ENCODE data around the gene HCN1. TPM values are rescaled to one million over a fixed set of nuclear protein-coding genes. Genes with fewer than 3 reads are reported as not detected.
"Not testable (repeated sequence)": the region's sequence is repeated elsewhere in the genome, so short reads cannot be mapped to it uniquely, and the experiment has no call there.

Gene HCN1
- total RNA-seq, 1 donor from 2014 or later: 0.05 TPM

DNA sequence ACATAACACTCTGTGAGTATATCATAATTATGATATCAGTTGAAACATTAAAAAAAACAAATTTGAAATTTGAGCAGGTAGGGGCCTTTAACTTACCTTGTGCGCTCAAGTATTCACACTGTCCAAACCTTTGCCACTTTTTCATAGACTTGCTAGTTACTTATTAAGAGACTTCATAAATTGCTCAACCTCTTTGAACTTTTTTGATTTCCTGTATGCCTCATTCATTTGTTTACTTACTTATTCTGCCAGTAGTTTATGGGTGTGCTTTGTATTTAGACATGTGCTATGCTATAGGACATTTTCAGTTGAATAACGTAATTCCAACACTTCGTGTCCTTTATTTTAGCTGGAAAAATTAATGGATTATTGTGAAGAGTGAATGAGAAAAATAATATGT lies 204.8 kb downstream of the HCN1 start:
- DNase-seq: no peak
- intact Hi-C loops (cut with DNase I): no loop called here
- ATAC-seq (ENCODE audit: poor library complexity): no peak

DNA sequence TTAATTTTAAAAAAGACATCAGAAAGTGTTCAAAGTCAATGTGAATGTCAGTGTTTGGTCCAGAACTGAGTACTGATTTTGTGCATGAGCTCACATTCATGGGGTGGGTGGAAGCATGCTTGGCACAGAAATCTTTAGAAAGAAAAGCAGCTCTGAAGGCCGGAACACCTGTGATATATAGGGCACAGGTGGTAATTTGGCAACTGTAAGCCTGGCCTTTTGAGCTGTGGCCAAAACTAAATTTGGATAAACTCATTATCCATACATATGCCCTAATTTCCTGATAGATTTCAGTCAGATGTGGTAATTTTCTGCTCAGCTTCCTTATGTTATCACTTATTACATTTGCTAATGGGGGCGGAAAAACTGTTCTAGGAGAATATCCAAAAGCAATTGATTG lies 211.4 kb downstream of the HCN1 start:
- no peak for DNase-seq
- no peak for ATAC-seq (ENCODE audit: poor library complexity)
- intact Hi-C loops (cut with DNase I): no loop called here

DNA sequence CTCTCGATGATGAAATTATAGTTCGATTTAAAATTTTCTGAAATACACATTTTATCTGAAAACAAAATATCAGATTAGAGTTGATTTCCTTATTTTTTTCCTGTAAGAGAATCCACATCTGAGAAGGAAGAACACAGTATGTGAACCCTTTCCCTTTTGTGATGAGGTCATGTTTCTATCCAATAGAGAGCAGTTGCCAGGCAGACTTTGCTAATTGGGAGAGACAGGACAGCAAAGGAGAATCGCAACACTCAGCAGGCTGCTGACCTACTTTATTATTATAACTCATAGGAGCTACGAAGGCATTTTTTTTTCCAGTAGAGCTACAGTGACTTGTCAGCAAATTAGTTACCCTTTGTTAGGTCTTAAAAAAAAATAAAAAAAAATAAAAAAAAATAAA lies 242.1 kb downstream of the HCN1 start:
- DNase-seq (no peak), ATAC-seq (ENCODE audit: poor library complexity) (peak; percentile 97)
- intact Hi-C loops (cut with DNase I): no loop called here

- ATAC-seq (ENCODE audit: poor library complexity); DNase-seq; intact Hi-C loops (cut with DNase I): not testable (repeated sequence)
Observed at GRCh38 chr5:45444856-45445255, 251.3 kb downstream of the HCN1 start.

DNA sequence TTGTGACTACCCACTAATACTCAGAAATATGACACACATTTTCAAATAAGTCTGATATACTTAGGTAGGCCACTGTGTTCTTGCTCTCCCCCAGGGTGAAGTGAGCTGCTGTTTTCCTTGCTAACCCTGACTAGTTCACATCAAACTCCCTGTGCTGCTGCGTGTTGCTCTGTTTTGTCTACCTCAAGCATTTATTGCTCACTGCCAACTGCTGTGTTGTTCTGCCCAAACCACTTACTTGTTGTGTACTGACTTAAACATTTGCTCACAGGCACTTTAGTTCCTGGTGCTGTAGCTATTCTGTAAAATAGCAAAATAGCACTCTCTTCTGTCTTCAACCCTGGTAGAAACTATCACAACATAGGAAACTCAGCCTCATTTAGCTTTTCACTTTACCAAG lies 255.7 kb downstream of the HCN1 start:
- ATAC-seq (ENCODE audit: poor library complexity) (peak; percentile 36), DNase-seq (no peak)
- intact Hi-C loops (cut with DNase I): no loop called here

DNA sequence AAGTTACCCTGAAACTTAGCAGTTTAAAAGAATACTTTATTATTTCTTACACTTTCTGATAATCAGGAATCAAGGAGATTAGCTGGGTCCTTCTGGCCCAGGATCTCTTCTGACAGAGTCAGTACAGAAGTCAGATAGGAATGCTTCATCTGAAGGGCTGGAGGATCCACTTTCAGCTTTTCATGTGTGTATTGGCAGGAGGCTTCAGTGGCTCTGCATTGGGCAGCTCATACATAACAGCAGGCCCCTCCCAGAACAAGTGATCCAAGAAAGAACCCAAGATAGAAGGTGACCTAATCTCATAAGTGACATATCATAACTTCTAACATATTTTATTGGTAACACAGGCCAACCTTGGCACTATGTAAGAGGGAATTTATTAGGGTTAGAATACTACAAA lies 258.4 kb downstream of the HCN1 start:
- DNase-seq (no peak), ATAC-seq (ENCODE audit: poor library complexity) (no peak)
- intact Hi-C loops (cut with DNase I): no loop called here

- DNase-seq: no peak
Observed at GRCh38 chr5:45417285-45417998, 278.7 kb downstream of the HCN1 start.

DNA sequence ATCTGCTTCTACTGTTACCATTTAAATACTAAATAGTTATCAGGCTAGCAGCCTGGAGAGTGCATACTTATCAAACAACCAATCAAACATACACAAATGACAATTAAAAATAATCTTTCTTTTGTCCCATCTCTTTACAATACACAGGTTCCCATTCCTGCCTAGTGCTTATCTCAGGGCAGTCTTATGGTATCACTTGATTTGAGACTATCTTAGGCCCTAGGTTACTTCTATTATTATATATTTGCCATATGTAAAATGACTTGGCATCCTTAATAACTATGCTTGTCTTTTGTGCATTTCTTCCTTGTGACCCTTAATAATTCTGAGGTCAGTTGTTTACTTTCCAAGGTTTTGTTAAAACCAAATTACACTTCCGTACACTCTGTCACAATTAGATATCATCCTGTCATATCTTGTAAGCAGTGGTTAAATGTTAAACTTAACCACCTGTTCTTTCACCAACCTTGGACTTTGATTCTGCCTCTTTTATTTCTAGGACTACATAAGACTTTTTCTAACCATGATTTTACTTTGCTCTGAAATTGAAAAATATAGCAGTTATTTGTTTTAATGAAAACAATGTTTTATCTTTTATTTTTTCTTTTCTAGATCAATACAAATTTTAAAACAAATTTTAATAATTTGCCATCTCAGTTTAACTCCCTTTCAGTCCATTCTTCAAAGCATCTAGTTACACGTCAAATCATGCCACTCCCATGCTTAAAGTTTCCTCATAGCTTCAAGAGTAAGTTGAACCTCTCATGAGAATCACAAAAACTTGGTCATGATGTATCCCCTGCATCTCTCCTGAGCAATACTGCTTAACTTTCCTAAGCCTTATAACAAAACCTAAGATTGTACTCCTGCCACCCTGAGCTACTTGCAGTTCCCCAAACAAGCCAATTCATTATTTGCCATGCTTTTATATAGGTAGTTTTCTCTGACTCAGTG lies 281.3 kb downstream of the HCN1 start:
- DNase-seq (no peak), ATAC-seq (ENCODE audit: poor library complexity) (no peak)
- intact Hi-C loops (cut with DNase I): no loop called here

More at GRCh38 chr5:45417285-45417998, 278.7 kb downstream of the HCN1 start:
- intact Hi-C loops (cut with DNase I): no loop called here
- ATAC-seq (ENCODE audit: poor library complexity): no peak

DNA sequence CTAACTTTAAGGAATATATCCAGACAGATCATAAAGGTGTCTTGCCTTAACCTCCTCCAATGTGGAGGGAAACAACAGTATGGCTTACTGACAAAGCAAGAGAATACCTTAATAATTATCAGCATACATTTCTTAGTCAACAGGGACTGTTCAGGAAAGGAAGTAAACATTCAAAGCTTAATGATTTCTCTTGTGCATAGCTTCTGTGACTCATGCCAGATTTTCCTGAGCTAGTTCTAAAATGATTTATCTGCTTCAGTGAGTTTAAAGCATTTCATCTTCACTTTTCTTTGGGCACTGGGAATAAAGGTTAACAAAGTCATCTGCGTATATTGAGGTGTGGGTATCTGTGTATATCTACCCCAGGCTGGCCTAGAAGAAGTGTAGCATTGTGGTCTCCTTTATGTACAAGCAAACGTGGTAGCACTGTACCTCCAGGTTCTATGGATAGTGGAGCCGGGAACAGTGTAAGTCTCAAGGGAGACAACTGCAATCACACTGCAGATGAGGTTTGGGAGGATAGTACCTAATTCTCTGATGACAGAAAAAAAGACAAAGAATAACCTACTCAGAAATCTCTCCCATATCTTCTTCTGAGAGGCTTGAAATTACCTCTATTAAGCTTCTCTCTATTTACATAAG lies 284.1 kb downstream of the HCN1 start:
- no peak for DNase-seq
- no peak for ATAC-seq (ENCODE audit: poor library complexity)

DNA sequence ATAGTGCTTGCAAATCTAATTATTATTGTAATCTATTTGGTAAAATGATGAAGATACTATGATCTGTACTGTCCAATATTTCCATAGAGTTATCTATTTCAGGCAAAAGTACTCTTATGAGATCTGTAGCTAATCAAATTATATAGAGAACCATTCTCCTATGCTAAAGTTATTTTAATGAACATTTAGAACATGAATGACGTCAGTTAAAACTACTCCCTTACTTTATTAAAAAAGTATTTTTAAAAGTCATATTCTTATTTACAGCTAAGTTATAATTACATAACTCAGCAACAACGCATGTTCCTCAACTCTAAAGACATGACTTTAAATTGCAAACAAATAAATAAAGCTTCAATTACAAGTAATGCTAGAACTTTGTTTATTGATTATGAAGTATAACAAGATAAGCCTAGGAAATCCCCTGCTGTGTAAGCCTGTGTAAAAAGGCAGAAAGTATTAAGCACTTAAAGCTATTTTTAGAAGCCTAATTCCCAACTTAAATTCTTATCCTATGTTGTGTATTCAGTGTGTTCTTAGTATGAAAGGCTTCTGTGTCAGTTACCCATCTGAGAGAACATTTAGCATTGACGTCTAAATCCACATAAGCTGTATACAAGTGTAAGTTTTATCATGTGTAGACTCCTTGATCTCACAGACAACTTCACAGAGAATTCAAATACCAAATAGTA lies 285.7 kb downstream of the HCN1 start:
- intact Hi-C loops (cut with DNase I): no loop called here
- no peak for DNase-seq
- ATAC-seq (ENCODE audit: poor library complexity): no peak

More for the DNA sequence above, 284.1 kb downstream of the HCN1 start:
- intact Hi-C loops (cut with DNase I): no loop called here

DNA sequence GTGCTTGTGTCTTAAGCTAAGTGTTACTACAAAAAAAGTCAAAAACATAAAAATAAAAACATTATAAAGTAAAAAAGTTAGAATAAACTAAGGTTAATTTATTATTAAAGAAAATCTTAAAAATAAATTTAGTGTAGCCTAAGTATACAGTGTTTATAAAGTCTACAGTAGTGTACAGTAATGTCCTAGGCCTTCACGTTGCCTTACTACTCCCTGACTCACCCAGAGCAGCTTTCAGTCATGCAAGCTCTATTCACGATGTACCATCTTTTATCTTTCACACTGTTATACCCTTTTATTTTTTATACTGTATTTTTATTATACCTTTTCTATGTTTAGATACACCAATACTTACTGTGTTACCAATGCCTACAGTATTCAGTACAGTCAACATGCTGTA lies 288.1 kb downstream of the HCN1 start:
- DNase-seq (no peak), ATAC-seq (ENCODE audit: poor library complexity) (no peak)
- intact Hi-C loops (cut with DNase I): no loop called here

DNA sequence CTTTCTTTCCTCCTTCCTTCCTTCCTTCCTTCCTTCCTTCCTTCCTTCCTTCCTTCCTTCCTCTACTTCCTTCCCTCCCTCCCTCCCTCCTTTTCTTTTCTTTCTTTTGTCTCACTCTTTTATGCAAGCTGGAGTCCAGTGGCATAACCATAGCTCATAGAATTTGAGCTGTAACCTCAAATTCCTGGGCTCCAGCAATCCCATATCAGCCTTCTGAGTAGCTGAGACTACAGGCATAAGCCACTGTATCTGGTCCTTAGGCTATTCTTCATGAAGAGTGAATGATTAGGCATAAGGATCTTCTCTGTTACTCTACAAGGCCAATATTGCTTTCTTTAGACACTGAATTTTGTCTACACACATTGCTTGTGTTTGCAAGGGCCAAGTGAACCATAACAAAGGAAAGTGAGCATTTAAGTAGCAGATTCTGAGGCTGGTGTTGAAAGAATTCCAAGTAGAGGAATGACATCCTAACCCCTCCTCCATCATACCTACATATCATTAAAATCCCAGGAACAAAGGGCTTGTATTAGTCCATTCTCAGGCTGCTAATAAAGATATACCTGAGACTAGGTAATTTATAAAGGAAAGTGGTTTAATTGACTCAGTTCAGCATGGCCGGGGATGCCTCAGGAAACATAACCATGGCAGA lies 293.2 kb downstream of the HCN1 start:
- DNase-seq (no peak), ATAC-seq (ENCODE audit: poor library complexity) (no peak)
- intact Hi-C loops (cut with DNase I): no loop called here

GRCh38 chr5:45399041-45399440 lies 297.1 kb downstream of the HCN1 start:
- DNase-seq (peak; percentile 12), ATAC-seq (ENCODE audit: poor library complexity) (no peak)
- intact Hi-C loops (cut with DNase I): no loop called here

DNA sequence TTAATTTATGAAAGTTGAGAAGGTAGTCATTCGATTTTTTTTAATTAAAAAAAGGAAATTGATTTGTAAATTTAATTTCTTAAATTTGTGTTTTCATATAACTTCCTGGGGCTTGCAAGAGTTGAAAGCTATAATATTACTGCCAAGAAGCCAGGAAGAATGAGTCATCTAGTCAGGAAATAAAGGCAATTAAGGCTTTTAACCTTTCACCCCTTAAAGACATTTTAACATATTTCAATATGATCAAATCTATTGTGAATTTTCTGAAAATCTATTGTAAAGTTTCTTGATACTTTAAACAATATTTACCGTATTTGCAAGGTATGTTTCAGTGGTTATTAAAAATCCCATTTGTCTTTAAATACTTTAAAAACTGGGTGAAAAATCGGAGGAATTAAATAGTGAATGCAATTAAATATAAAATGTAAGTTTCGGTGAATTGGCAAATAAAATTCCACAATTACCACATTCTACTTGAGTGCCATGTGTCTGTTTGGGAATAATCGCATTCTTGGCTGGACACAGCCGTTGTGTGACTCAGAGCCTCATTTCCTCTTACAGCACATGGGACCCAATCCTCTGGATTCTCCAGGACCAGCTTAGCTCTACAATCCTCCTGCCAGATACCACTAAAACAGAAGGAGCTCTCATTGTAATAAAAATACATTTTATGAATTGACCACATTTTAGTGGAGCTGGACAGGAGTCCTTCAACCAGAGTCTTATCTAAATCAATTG lies 310.7 kb downstream of the HCN1 start:
- DNase-seq: no peak
- ATAC-seq (ENCODE audit: poor library complexity): no peak
- intact Hi-C loops (cut with DNase I): no loop called here

- DNase-seq (no peak), ATAC-seq (ENCODE audit: poor library complexity) (no peak)
- intact Hi-C loops (cut with DNase I): no loop called here
Observed at GRCh38 chr5:45383985-45384384, 312.2 kb downstream of the HCN1 start.

GRCh38 chr5:45382583-45382982 lies 313.6 kb downstream of the HCN1 start:
- intact Hi-C loops (cut with DNase I): no loop called here
- no peak for DNase-seq
- no peak for ATAC-seq (ENCODE audit: poor library complexity)

GRCh38 chr5:45376417-45376816 lies 319.8 kb downstream of the HCN1 start:
- DNase-seq: no peak
- no peak for ATAC-seq (ENCODE audit: poor library complexity)

DNA sequence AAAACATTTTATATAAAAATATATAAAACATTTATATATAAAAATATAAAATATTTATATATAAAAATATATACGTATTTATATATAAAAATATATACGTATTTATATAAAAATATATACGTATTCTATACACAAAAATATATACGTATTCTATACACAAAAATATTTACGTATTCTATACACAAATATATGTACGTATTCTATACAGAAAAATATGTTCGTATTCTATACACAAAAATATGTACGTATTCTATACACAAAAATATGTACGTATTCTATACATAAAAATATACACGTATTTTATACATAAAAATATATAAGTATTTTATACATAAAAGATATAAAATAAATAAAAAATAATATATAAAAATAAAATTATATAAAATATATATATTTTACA lies 323.6 kb downstream of the HCN1 start:
- DNase-seq: no peak
- no peak for ATAC-seq (ENCODE audit: poor library complexity)
- intact Hi-C loops (cut with DNase I): no loop called here

More at GRCh38 chr5:45376417-45376816, 319.8 kb downstream of the HCN1 start:
- intact Hi-C loops (cut with DNase I): no loop called here

All from Right ventricle myocardium superior (tissue), 1 donor.